ENCODE data around the gene FHL1. TPM values are rescaled to one million over a fixed set of nuclear protein-coding genes. Genes with fewer than 3 reads are reported as not detected.
"Not testable (repeated sequence)": the region's sequence is repeated elsewhere in the genome, so short reads cannot be mapped to it uniquely, and the experiment has no call there.

The FHL1 gene
- total RNA-seq, 1 donor from 2014 or later: 772 TPM

GRCh38 chrX:136142592-136142991 is 4.7 kb upstream of the FHL1 start:
- intact Hi-C loops (cut with micrococcal nuclease): no loop called here
- DNase-seq (no peak), ATAC-seq (no peak)

GRCh38 chrX:136143711-136144110 is 3.6 kb upstream of the FHL1 start:
- DNase-seq (no peak), ATAC-seq (no peak)
- intact Hi-C loops (cut with micrococcal nuclease): no loop called here

GRCh38 chrX:136146614-136147314 is 569 bp upstream of the FHL1 start:
- DNase-seq (peak; percentile 35), ATAC-seq (peak; percentile 48)
- intact Hi-C loops (cut with micrococcal nuclease): no loop called here

GRCh38 chrX:136147976-136148375 is 643 bp downstream of the FHL1 start:
- DNase-seq (peak; percentile 38), ATAC-seq (peak; percentile 8)
- intact Hi-C loops (cut with micrococcal nuclease): no loop called here

- intact Hi-C loops (cut with micrococcal nuclease): no loop called here
- no peak for DNase-seq
- no peak for ATAC-seq
Measured at GRCh38 chrX:136148391-136148790, 1.1 kb downstream of the FHL1 start.

- DNase-seq (no peak), ATAC-seq (no peak)
- intact Hi-C loops (cut with micrococcal nuclease): no loop called here
Measured at GRCh38 chrX:136154998-136155397, 7.7 kb downstream of the FHL1 start.

GRCh38 chrX:136156560-136157117 is 9.3 kb downstream of the FHL1 start:
- intact Hi-C loops (cut with micrococcal nuclease): no loop called here
- DNase-seq (no peak), ATAC-seq (no peak)

- intact Hi-C loops (cut with micrococcal nuclease): no loop called here
- no peak for DNase-seq
- ATAC-seq: no peak
Measured at GRCh38 chrX:136157187-136157586, 9.9 kb downstream of the FHL1 start.

- DNase-seq: no peak
- intact Hi-C loops (cut with micrococcal nuclease): no loop called here
- no peak for ATAC-seq
Measured at GRCh38 chrX:136158685-136159084, 11.4 kb downstream of the FHL1 start.

GRCh38 chrX:136159611-136160025 is 12.3 kb downstream of the FHL1 start:
- DNase-seq (no peak), ATAC-seq (peak; percentile 55)
- intact Hi-C loops (cut with micrococcal nuclease): loop anchor here (5.0 kb wide), 1 partner anchor 127 kb away; no protein-coding TSS in a partner anchor

GRCh38 chrX:136162827-136163570 is 15.7 kb downstream of the FHL1 start:
- ATAC-seq (peak; percentile 67), DNase-seq (peak; percentile 68)
- intact Hi-C loops (cut with micrococcal nuclease): loop anchor here (5.0 kb wide), 1 partner anchor 131 kb away; no protein-coding TSS in a partner anchor

- intact Hi-C loops (cut with micrococcal nuclease): loop anchor here (5.0 kb wide), 1 partner anchor 131 kb away; no protein-coding TSS in a partner anchor
- ATAC-seq: no peak
- no peak for DNase-seq
Measured at GRCh38 chrX:136163689-136164088, 16.4 kb downstream of the FHL1 start.

GRCh38 chrX:136165406-136165805 is 18.1 kb downstream of the FHL1 start:
- no peak for DNase-seq
- no peak for ATAC-seq
- intact Hi-C loops (cut with micrococcal nuclease): no loop called here

GRCh38 chrX:136166221-136166855 is 19.0 kb downstream of the FHL1 start:
- peak; percentile 25 for ATAC-seq
- intact Hi-C loops (cut with micrococcal nuclease): no loop called here
- DNase-seq: no peak

- DNase-seq; ATAC-seq; intact Hi-C loops (cut with micrococcal nuclease): not testable (repeated sequence)
Measured at GRCh38 chrX:136167989-136168388, 20.7 kb downstream of the FHL1 start.

GRCh38 chrX:136168929-136169735 is 21.8 kb downstream of the FHL1 start:
- peak; percentile 54 for DNase-seq
- intact Hi-C loops (cut with micrococcal nuclease): no loop called here

GRCh38 chrX:136170139-136170800 is 22.9 kb downstream of the FHL1 start:
- intact Hi-C loops (cut with micrococcal nuclease): no loop called here
- peak; percentile 35 for DNase-seq
- peak; percentile 79 for ATAC-seq

More at GRCh38 chrX:136168929-136169735, 21.8 kb downstream of the FHL1 start:
- peak; percentile 86 for ATAC-seq

- intact Hi-C loops (cut with micrococcal nuclease): no loop called here
- no peak for DNase-seq
- ATAC-seq: no peak
Measured at GRCh38 chrX:136171420-136171819, 24.1 kb downstream of the FHL1 start.
